Type B pancreatic cell (in vitro differentiated cells): Measurements from ENCODE around the gene LPIN1. TPM values are rescaled to one million over a fixed set of nuclear protein-coding genes. Genes with fewer than 3 reads are reported as not detected.
A peak's percentile ranks its signal among the peaks of the same experiment; 100 is the strongest.

Experiments used
- DNase-seq: peaks from one replicate; pipeline ENCODE4 v3.0.0; 2021; ENCODE audit warnings: mixed read lengths; ENCODE audit not compliant: unreplicated experiment; ENCODE audit errors: extremely low spot score
- H3K27ac Mint-ChIP-seq: 2 replicates; pipeline ENCODE4 v1.8.0; 2021; ENCODE audit warnings: mild to moderate bottlenecking, mixed read lengths
- H3K27me3 Mint-ChIP-seq: 2 replicates; pipeline ENCODE4 v1.8.0; 2021; ENCODE audit warnings: mixed read lengths
- H3K36me3 Mint-ChIP-seq: 2 replicates; pipeline ENCODE4 v1.8.0; 2021; ENCODE audit warnings: mixed read lengths
- H3K4me1 Mint-ChIP-seq: one replicate; pipeline ENCODE4 v1.8.0; 2021; ENCODE audit warnings: mixed read lengths; ENCODE audit not compliant: unreplicated experiment
- H3K4me3 Mint-ChIP-seq: 2 replicates; pipeline ENCODE4 v1.8.0; 2021; ENCODE audit warnings: mild to moderate bottlenecking, mixed read lengths
- H3K9me3 Mint-ChIP-seq: 2 replicates; pipeline ENCODE4 v1.8.0; 2021; ENCODE audit warnings: mixed read lengths
- total RNA-seq: library from RNA; stranded (reverse); gene quantifications from 2 replicates; pipeline ENCODE4 v1.2.1, GENCODE V29; 2021; ENCODE audit warnings: low replicate concordance
- TF ChIP-seq, protein P1 (sequence below): fragments of 200-600 bp; sonication (generic); conservative IDR thresholded peaks from 2 replicates; pipeline ENCODE4 v1.5.0; 2021; ENCODE audit warnings: antibody characterized with exemption, mild to moderate bottlenecking

LPIN1 gene
- total RNA-seq, 1 donor from 2014 or later = 26.8 TPM

DNA sequence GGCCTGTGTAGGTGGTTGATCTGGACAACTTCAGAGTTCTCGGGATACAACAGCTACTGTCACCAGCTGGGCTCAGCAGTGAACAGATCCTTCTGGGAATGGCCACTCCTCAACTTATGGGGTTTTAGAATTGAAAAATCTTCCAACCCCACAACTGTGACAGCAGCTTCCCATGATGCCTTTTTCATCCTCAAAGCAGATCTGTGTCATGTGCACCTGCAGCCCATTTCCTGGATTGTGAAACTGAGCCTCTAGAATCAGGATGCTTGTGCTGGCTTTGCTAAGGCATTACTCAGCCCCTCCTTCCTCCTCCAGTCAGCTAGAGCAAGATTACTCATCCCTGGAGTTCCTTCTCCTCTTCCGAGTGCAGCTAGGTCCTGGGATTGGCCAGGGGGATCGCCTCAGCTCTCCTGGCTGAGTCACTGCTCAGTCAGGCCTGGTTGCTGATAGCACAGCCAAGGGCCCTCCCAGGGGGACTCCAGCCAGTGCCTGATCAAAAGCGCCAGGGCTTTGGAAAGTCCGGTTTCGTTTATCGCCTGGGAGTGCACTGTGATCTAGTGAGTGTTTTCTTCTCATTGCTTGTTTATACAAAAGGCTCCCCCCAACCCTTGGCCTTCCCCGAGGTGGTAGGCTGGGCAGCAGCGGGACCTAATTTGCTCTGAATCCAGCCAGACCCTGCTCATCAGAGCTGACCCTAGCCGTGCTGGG is 2.4 kb upstream of the LPIN1 start:
- peak overlapping the region; percentile 57 for H3K4me3 Mint-ChIP-seq
- TF ChIP-seq, protein P1, sequence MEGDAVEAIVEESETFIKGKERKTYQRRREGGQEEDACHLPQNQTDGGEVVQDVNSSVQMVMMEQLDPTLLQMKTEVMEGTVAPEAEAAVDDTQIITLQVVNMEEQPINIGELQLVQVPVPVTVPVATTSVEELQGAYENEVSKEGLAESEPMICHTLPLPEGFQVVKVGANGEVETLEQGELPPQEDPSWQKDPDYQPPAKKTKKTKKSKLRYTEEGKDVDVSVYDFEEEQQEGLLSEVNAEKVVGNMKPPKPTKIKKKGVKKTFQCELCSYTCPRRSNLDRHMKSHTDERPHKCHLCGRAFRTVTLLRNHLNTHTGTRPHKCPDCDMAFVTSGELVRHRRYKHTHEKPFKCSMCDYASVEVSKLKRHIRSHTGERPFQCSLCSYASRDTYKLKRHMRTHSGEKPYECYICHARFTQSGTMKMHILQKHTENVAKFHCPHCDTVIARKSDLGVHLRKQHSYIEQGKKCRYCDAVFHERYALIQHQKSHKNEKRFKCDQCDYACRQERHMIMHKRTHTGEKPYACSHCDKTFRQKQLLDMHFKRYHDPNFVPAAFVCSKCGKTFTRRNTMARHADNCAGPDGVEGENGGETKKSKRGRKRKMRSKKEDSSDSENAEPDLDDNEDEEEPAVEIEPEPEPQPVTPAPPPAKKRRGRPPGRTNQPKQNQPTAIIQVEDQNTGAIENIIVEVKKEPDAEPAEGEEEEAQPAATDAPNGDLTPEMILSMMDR = no peak
- H3K27me3 Mint-ChIP-seq = peaks cover 18% of the 10 kb centered on the region
- H3K9me3 Mint-ChIP-seq = no peaks in the 10 kb centered on the region
- DNase-seq = peak; percentile 87
- peak overlapping the region; percentile 60 for H3K27ac Mint-ChIP-seq
- H3K36me3 Mint-ChIP-seq = no peaks in the 10 kb centered on the region
- H3K4me1 Mint-ChIP-seq = peaks cover 37% of the 10 kb centered on the region

DNA sequence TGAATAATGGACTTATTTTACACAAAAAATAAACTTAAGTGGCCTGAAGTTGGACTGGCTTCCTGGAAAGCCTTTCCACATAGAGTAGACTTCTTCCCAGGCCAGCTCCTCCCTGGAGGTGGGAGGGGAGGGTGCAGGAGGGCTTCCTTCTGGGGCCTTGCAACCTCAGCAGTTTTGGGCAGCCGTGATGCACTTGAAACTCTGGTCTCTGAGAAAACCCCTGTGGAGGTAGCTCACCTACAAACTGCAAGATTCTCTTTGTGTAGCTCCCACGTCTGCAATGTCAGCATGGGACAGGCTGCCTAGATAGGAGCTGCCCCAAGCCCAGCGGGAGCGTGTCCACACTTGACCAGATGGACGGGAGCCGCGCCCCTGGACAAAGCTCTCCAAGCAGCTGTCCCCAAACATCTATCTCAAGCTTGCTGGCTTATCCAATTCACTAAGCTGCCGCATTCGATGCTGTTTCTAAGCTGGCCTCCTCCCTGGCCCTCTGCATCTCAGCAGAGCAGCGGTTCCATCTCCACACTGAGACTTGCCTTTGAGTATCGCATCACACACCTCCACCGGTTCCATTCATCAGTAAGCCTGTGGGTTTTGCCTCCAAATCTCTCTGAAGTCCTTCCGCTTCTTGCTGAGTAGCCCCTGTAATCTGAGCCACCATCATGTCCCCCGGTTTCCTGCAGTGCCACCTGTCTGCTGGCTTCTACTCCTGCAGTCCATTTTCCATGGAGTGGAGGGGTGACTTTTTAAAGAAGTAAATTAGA is 1.6 kb upstream of the LPIN1 start:
- Mint-ChIP-seq H3K9me3 (no peaks in the 10 kb centered on the region), H3K27me3 (peaks cover 18% of the 10 kb centered on the region), H3K4me3 (peak overlapping the region; percentile 74), H3K36me3 (no peaks in the 10 kb centered on the region), H3K27ac (peak overlapping the region; percentile 60), H3K4me1 (peaks cover 38% of the 10 kb centered on the region)
- no peak for DNase-seq
- TF ChIP-seq, protein P1 = peak; percentile 59

DNA sequence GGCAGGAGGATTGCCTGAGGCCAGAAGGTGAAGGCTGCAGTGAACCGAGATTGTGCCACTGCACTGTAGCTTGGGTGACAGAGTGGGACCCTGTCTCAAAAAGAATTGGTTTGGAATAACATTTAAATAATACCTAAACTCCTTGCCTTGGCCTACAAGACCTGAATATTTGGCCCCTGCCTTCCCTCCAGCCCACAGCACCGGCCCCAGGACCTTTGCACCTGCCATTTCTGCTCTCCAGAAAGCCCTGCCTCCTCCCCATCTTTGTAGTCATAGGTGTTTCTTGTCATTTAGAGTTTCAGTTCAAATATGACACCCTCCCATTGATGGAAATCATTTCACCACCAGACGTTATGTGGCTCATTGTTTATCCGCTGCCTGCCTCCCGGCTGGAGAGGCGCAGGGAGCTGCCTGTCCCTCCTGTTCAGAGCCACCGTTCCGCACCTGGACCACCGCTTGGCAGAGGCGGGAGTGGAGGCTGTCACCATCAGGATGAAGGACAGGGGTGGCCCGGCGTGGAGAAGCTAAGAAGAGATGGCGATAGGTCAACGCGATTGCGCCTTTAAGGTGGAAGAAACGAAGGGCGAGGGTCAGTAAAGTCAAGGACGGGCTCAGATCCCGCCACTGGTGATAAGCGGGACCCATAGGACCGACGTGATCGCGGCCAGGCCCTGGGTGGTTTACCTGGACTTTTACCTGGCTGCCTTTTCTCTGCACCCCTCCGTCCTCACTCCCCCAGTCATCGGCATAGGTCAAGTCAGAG is 638 bp upstream of the LPIN1 start:
- Mint-ChIP-seq H3K36me3 (no peaks in the 10 kb centered on the region), H3K27me3 (peaks cover 25% of the 10 kb centered on the region), H3K4me1 (peaks cover 47% of the 10 kb centered on the region), H3K27ac (peak overlapping the region; percentile 46), H3K9me3 (no peaks in the 10 kb centered on the region), H3K4me3 (peak overlapping the region; percentile 78)
- no peak for DNase-seq
- TF ChIP-seq, protein P1 = no peak

DNA sequence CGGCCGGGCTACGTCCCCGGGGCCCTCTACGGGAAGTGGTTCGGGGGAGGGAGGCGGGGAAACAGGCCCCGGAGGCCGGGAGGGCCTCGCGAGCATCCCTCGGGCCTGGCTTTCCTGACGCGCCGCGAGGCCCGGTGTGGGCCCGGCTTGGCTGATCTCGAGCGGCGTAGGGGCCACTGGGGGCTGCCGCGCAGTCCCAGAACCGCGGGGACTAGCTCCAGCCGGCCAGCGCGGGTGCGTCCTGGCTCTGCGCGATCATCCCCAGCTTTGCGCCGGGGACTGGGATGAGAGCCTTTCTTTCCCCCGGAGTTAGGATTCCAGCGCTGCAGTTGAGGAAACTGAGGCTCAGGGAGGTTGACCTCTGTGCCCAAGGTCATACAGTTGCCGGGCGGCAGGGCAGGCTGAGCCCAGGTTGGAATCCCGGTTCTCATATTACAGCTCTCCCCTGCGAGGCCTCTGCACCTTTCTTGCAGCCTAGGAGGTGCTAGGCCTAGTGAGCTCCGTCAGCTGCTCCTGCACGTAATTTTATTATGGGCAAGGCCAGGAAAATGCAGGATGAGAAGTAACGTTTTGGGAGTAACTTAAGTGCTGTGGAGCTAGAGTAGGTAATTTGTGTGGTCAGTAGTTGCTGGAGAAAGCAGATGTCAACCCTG is 501 bp downstream of the LPIN1 start:
- Mint-ChIP-seq H3K4me1 (peaks cover 53% of the 10 kb centered on the region), H3K4me3 (peak overlapping the region; percentile 89), H3K9me3 (no peaks in the 10 kb centered on the region), H3K36me3 (no peaks in the 10 kb centered on the region), H3K27me3 (peaks cover 22% of the 10 kb centered on the region), H3K27ac (peak overlapping the region; percentile 81)
- TF ChIP-seq, protein P1 = no peak
- DNase-seq = no peak
